Effector memory CD8-positive, alpha-beta T cell (primary cell): Measurements from ENCODE around the gene ELF1.

Source experiments
- ATAC-seq: fragments of 150-1000 bp; cut with Tn5 transposase; replicated peaks from 2 replicates; pipeline ENCODE4 v1.10.0; 2021; ENCODE audit warnings: mild to moderate bottlenecking, moderate library complexity
- DNase-seq, 3 experiments: peaks; one replicate each; pipeline ENCODE4 v3.0.0; 2021
- H3K27ac Mint-ChIP-seq, 2 donors: one replicate each; pipeline ENCODE4 v1.8.0; 2022; ENCODE audit warnings: mild to moderate bottlenecking in 2 of 2, mixed read lengths in 2 of 2, moderate library complexity in 2 of 2
- H3K27me3 Mint-ChIP-seq, 2 donors: one replicate each; pipeline ENCODE4 v1.8.0; 2022; ENCODE audit warnings: mixed read lengths in 2 of 2
- H3K36me3 Mint-ChIP-seq: one replicate; pipeline ENCODE4 v1.8.0; 2022; ENCODE audit warnings: mild to moderate bottlenecking, moderate library complexity, mixed read lengths; ENCODE audit not compliant: insufficient read depth
- H3K4me1 Mint-ChIP-seq, 2 donors: one replicate each; pipeline ENCODE4 v1.8.0; 2022; ENCODE audit warnings: low read depth in 2 of 2, mixed read lengths in 2 of 2
- H3K4me3 Mint-ChIP-seq, 2 donors: one replicate each; pipeline ENCODE4 v1.8.0; 2022; ENCODE audit warnings: mild to moderate bottlenecking in 2 of 2, mixed read lengths in 2 of 2, moderate library complexity in 2 of 2
- H3K9me3 Mint-ChIP-seq, 2 donors: one replicate each; pipeline ENCODE4 v1.8.0; 2022; ENCODE audit warnings: mixed read lengths in 2 of 2

Gene ELF1

DNA sequence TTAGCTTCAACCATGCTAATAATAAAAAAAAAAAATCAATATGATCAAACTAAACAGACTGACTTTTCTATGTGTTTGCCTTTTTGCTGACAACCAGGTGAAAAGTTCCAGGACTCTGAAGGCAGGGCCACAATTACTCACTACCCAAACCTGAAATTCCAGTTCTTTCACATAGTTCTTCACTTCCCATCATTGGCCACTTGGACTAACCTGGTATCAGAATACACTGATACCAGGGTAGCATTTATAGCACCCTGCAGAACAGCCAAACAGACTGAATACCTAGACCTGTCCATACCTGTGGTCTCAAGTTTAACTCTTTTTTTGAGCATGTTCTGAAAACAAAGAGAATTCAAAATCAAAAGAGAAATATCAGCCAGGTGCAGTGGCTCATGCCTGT lies 25.1 kb downstream of the ELF1 start:
- Mint-ChIP-seq H3K4me3 (peak overlapping the region; percentile 52 to 62), H3K27me3 (no peaks in the 10 kb centered on the region)

DNA sequence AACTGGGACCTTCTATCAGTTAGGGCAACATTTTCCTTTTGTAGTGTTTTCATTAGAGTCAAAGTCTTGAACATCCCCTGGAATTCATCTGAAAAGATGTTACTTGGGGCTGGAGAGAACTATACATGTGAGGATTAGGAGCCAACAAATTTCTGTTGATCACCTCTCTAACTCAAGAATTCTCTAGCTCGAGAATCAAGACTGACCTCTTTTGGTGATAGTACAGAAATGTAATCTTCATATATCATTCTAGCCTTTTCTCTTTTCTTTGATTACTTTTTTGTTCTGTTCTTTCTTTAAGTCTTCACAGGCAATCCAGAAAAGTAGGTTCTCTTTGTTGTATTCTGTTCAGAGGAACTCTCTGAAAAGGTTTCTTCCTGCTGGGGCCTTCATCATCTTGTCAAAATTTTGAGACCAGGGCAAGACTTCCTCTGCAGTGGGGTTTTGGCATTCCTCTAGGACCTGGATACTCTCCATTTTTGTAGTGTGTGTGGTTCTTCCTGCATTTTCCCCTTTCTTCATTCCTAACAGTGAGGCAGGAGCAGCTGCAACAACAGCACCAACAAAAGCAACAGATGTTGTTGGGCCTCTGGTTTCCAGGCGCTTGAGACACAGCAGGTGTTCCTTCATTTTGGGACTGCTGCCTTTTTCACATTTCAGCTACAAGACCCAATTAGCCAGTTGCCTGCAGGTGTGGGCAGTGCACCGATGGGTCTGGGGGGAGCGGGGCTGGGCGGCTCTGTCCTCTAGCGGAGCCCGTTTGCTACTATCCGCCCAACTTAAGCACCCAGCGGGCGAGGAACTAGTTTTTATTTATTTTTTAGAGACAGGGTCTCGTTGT lies 26.2 kb downstream of the ELF1 start:
- no peaks in the 10 kb centered on the region for H3K9me3 Mint-ChIP-seq
- DNase-seq = no peak
- peak overlapping the region in 1 of 2 donors; percentile 15 for H3K4me3 Mint-ChIP-seq
- peaks cover 35 to 70% of the 10 kb centered on the region in 2 donors for H3K4me1 Mint-ChIP-seq
- ATAC-seq = peak; percentile 57
- no peaks in the 10 kb centered on the region for H3K27me3 Mint-ChIP-seq
- peak overlapping the region; percentile 83 to 92 for H3K27ac Mint-ChIP-seq
- H3K36me3 Mint-ChIP-seq = peaks cover 18% of the 10 kb centered on the region

More for the DNA sequence above, 25.1 kb downstream of the ELF1 start:
- Mint-ChIP-seq H3K27ac (peak overlapping the region; percentile 83 to 92), H3K36me3 (peaks cover 17% of the 10 kb centered on the region), H3K4me1 (peaks cover 36 to 67% of the 10 kb centered on the region in 2 donors), H3K9me3 (no peaks in the 10 kb centered on the region)
- no peak for DNase-seq
- peak; percentile 46 for ATAC-seq

DNA sequence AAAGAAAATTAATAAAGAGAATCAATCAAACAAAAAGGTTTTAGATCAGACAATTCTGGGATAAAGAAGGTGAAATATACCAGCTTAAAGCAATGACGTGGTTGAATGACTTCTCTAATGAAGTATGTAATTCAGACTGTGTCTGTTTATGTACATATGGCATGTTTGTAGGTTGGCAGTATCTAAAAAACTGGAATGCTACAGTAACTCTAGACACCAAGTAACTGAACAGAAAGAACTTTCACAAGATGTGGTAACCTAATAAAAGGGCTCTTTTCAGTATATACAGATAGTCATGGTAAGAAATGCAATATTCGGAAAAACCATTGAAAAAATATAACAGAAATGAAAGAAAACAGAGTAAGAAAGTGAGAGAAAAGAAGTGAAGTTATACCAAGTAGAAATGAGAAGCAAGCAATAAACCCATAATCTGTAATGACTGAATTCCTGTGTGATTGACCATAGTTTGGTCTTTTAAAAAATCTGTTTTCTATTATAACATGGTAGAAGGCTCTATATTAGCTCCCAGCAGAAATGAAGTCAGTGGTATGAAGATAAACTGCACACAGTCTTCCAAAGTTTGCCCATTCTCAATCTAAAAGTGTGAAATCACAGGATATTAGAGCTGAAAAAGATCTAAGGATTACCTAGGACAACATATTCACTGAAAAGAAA lies 31.4 kb downstream of the ELF1 start:
- ATAC-seq (no peak), DNase-seq (no peak)
- Mint-ChIP-seq H3K4me3 (peak overlapping the region in 1 of 2 donors; percentile 31), H3K27me3 (no peaks in the 10 kb centered on the region), H3K36me3 (peaks cover 7% of the 10 kb centered on the region), H3K9me3 (no peaks in the 10 kb centered on the region), H3K27ac (peak overlapping the region; percentile 90 to 93), H3K4me1 (peaks cover 32 to 58% of the 10 kb centered on the region in 2 donors)

DNA sequence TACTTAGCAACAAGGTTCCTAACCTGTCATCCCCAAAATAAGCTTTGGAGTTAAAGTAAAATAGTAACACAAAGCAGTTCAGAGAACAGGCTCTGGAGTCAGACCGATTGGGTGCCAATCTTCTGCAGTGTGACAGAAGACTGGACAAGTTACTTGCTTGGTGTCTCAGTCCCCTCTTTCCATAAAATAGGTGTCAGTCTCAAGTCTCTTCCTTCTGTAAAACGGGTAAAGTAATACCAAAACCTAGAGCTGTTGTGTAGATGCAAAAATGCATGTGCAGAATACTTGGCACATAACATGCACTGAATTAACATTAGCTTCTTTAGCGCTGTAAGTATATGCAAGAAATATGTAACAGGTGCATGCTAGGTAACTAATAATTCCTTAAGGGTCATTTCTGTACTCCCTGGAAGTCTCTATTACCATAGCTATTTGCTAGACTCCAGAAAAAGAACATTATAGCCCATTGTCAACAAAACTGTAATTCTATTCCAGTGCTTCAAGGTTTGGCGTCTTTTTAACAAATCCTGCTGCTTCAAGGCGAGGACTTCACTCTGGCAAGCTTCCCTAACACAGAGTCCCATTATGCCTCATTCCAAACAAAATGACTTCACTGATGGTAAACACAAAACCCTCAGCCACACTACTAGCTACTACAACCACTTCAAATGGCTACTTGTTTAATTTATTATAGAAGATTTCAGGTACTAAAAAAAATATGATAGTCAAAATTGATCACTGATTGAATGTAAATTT lies 32.8 kb downstream of the ELF1 start:
- Mint-ChIP-seq H3K4me1 (peaks cover 34 to 56% of the 10 kb centered on the region in 2 donors), H3K27ac (peak overlapping the region; percentile 90 to 93), H3K27me3 (no peaks in the 10 kb centered on the region), H3K4me3 (peak overlapping the region; percentile 96 to 97), H3K9me3 (no peaks in the 10 kb centered on the region), H3K36me3 (peaks cover 11% of the 10 kb centered on the region)
- no peak for DNase-seq
- no peak for ATAC-seq

DNA sequence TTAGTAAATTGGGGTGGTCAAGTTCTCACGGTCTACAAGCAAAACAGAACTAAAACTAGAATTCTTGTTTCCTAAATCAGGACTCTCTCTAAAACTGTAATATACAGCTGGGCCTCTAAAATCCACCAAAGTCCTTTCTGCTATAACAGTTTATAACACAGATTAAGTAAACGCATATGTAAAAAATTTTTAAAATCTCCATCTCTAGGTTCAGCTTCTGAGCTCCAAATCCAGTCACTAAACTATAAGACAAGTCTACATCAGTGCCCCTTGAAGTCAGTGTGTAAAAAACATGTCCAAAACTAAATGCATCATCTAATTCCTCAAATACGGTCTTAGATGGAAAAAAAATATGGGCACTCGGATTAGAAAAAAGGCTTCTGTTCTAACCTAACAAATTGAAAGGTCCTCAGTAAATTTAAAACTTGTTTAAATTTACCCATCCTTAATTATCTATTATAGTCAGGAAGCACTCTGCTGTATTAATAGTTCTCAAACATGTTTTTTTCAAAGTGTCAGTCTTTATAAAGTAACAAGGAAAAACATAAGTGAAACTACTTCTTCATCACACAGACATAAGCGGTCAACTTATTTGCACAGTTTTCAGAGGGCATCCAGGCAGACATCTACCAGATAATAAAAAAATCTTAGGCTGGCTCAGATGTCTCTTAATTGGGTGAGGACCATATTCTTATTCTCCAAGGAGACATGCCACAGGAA lies 33.6 kb downstream of the ELF1 start:
- Mint-ChIP-seq H3K4me1 (peaks cover 35 to 54% of the 10 kb centered on the region in 2 donors), H3K4me3 (peak overlapping the region; percentile 96 to 97), H3K9me3 (no peaks in the 10 kb centered on the region), H3K36me3 (peaks cover 17% of the 10 kb centered on the region), H3K27me3 (no peaks in the 10 kb centered on the region), H3K27ac (peak overlapping the region; percentile 90 to 93)
- ATAC-seq (no peak), DNase-seq (no peak)

DNA sequence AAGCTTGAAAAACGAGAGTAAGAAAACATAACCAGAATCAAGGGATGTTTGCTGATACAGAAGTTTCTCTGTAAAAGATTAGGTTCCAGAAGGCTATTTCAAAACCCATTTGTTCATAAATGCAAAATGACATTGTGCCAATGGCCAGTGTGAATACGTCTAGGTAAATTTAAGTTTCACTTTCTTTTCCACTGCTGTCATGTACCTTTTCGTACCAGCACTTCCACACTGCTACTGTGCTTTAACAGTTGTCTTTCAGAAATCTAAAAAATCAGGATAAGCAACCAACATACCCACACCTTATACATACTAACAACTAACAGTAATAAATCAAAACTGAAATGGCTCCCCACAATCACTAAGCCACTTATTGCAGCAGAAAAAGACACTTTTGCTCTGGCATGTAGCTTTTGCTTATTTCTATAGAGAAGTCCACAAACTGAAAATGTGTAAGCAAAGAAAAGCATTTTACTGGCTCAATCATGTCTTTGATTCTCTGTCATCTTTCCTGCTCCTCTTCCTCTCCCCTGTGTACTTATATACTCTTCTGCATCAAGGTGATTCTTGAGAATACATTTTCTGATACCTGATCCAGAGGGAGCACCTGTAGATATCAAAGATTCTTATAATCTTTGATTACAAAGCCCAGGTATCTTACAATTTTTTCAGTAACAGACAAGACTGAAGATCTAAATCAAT lies 34.3 kb downstream of the ELF1 start:
- Mint-ChIP-seq H3K27me3 (no peaks in the 10 kb centered on the region), H3K4me1 (peaks cover 37 to 59% of the 10 kb centered on the region in 2 donors), H3K9me3 (no peaks in the 10 kb centered on the region), H3K27ac (peak overlapping the region; percentile 90 to 93), H3K4me3 (peak overlapping the region; percentile 96 to 97), H3K36me3 (peaks cover 21% of the 10 kb centered on the region)
- peak; percentile 43 for ATAC-seq
- DNase-seq = no peak

DNA sequence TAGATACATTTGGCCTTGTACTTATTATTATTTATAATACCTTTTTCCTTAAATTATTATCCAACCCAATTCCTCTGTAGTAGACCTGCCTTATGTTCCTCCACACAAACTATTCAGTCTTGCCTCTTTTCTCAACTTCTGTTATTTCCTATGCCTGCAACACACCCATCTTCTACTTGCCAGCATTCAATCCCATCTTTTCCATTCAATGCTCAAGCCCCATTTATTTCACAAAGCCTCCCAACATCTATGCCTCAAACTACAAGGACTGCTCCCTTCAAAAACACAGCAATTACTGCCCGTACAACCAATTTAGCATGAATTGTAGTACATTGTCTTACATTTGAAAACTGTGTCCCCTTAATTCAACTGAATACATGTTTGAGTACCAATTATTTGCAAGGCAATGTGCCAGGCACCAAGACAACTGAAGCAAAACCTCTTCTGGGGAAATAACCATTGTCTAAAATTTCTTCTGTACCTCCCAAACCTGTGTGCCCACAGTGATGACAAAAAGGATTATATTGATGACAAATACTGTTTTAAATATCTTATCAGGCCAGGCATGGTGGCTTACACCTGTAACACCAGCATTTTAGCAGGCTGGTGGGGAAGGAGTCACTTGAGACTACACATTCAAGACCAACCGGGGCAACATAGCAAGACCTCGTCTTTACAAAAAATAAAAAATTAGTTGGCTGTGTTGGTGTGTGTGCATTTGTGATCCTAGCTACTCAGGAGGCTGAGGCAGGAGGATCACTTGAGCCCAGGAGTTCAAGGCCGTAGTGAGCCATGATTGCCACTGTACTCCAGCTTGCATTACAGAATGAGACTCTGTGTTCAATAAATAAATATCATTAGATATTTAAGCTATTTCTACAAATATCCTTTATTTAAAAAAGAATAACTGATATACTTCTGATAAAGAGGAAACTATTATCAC lies 35.1 kb downstream of the ELF1 start:
- DNase-seq = no peak
- peak overlapping the region; percentile 90 to 93 for H3K27ac Mint-ChIP-seq
- H3K9me3 Mint-ChIP-seq = no peaks in the 10 kb centered on the region
- H3K4me1 Mint-ChIP-seq = peaks cover 41 to 63% of the 10 kb centered on the region in 2 donors
- no peaks in the 10 kb centered on the region for H3K27me3 Mint-ChIP-seq
- peak; percentile 18 for ATAC-seq
- H3K36me3 Mint-ChIP-seq = peaks cover 25% of the 10 kb centered on the region
- peak overlapping the region; percentile 96 to 97 for H3K4me3 Mint-ChIP-seq

DNA sequence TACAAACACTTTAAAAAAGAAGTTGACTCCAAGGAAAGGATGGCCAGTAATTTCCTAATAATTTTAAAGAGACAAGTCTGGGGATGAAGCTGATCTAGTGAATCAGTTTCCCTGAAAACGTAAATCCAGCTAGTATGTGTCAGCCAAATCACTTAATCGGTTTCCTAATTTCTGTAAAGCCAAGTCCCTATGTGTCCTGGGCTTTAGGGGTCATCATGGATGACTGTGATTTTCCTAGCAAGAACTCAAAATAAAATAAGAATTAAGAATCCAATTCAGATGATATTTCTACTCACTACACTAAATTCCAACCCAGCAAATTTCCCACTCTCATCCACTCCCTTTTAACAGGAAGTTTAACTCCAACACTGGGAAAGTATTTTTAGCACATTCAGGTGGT lies 35.9 kb downstream of the ELF1 start:
- H3K27me3 Mint-ChIP-seq = no peaks in the 10 kb centered on the region
- no peaks in the 10 kb centered on the region for H3K9me3 Mint-ChIP-seq
- no peak for DNase-seq
- ATAC-seq = no peak
- H3K4me3 Mint-ChIP-seq = peak overlapping the region; percentile 96 to 97
- peaks cover 37 to 63% of the 10 kb centered on the region in 2 donors for H3K4me1 Mint-ChIP-seq
- H3K36me3 Mint-ChIP-seq = peaks cover 23% of the 10 kb centered on the region
- H3K27ac Mint-ChIP-seq = peak overlapping the region; percentile 90 to 93

DNA sequence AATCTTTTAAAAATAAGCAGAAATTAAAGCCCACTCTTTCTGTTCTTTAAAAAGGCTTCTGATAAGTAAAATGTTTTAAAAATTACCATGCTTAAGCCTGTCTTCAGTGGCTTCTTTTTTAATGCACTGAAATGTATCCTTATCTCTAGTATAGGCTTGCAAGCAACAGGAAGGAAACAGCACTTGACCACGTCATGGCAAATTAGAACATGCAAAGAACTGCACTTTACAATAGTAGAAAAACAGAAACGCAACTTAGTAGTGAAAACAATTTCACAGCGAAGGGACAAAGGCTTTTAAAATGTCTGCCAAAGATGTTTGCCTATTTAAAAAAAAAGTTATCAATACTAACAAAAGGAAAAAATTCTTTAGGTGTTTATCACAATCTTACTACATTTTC lies 36.3 kb downstream of the ELF1 start:
- peak; percentile 72 for ATAC-seq
- peaks cover 41 to 63% of the 10 kb centered on the region in 2 donors for H3K4me1 Mint-ChIP-seq

DNA sequence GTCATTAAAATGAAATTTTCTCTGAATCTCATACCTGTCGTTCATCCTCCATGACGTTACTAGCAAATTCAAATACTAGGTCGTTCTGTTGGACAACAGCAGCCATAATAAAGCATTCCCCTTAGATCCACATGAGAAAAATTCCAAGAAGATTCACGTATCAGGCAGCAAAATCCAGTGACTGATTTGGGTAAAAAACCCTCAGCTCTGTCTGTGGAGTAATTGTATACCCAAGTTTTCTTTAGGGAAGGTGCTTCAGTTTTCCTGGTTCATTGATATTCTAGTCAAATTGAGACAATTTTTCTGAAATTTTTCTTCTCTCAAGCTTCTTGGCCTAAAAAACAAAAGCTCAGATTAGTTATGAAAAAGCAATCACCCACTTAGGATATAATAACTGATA lies 37.2 kb downstream of the ELF1 start:
- Mint-ChIP-seq H3K9me3 (no peaks in the 10 kb centered on the region), H3K27me3 (no peaks in the 10 kb centered on the region), H3K4me3 (peak overlapping the region; percentile 96 to 97), H3K36me3 (peaks cover 29% of the 10 kb centered on the region), H3K4me1 (peaks cover 44 to 68% of the 10 kb centered on the region in 2 donors), H3K27ac (peak overlapping the region; percentile 90 to 93)
- no peak for DNase-seq
- no peak for ATAC-seq

More for the DNA sequence above, 36.3 kb downstream of the ELF1 start:
- Mint-ChIP-seq H3K4me3 (peak overlapping the region; percentile 96 to 97), H3K27ac (peak overlapping the region; percentile 90 to 93), H3K27me3 (no peaks in the 10 kb centered on the region), H3K36me3 (peaks cover 28% of the 10 kb centered on the region), H3K9me3 (no peaks in the 10 kb centered on the region)
- DNase-seq = peak; percentile 31 to 52 (median 35)

DNA sequence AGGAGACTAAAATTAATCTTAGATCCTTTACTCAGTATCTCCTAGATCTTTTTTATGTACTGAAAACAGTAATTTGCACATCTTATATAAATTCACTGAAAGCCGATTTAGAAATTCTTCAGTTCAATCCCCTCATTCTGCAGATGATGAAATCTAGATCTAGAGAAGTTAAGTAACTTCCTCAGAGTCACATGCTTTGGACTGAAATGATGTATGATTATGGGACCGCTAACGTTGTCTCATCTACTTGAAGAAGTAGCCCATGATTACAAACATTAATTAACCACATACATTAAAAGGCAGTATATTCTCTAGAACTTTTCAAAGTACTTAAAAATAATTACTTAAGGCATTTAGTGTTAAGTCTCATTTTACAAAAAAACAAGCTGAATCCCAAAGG lies 37.8 kb downstream of the ELF1 start:
- Mint-ChIP-seq H3K9me3 (no peaks in the 10 kb centered on the region), H3K4me3 (peak overlapping the region; percentile 96 to 97), H3K4me1 (peaks cover 48 to 72% of the 10 kb centered on the region in 2 donors), H3K27ac (peak overlapping the region; percentile 90 to 93), H3K27me3 (no peaks in the 10 kb centered on the region), H3K36me3 (peaks cover 30% of the 10 kb centered on the region)
- ATAC-seq (peak; percentile 30), DNase-seq (no peak)
